HG03159 (cell line): ENCODE results near the gene KRTCAP2.

Source experiments
- ATAC-seq: cut with Tn5 transposase; IDR thresholded peaks from one replicate; pipeline ENCODE4 v1.9.1; 2021; ENCODE audit warnings: mild to moderate bottlenecking, moderate library complexity; ENCODE audit not compliant: unreplicated experiment

Gene KRTCAP2

DNA sequence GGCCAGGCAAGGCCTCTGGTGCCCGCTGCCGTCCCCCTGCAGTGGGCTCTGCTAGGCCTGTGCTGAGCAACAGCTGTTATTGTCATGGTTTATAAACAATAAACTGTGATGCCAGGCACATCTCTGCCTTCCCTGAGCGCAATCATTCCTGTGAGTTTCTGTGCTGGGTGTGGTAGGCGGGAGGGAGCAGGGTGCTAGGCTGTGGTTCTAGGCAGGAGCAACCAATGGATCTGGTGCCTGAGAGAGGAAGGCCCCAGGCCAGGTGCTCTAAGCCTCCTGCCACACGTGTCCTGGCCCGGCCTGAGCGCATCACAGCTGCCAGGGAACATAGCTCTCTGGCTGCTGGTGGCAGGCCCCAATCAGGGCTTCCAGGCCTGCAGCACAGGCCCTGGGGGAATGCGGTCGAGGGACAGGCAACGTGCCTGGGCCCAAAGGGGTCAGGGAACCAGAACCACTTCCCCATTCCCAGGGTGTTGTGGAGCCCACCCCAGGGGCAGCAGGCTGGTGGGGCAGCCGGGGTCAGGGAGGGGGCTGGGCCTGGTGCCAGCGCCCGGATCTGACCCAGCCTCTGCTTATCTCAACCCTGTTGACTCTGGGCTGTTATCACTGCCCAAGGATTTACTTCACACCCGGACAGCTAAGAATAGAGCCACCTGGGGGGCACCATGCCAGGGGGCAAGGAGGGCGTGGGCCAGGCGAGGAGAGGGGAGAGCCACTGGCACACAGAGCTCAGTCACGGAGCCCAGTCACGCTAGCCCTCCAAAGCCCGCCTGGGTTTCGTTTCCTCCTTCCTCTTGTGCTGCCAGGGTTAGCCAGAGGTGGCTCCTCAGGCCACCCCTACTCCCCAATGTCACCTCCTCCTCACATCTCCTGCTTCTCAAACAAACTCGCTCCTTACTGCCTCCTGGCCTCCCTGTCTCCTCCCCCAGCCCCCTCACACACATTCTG, 12.0 kb upstream of the KRTCAP2 start:
- ATAC-seq, result peak; percentile 78

DNA sequence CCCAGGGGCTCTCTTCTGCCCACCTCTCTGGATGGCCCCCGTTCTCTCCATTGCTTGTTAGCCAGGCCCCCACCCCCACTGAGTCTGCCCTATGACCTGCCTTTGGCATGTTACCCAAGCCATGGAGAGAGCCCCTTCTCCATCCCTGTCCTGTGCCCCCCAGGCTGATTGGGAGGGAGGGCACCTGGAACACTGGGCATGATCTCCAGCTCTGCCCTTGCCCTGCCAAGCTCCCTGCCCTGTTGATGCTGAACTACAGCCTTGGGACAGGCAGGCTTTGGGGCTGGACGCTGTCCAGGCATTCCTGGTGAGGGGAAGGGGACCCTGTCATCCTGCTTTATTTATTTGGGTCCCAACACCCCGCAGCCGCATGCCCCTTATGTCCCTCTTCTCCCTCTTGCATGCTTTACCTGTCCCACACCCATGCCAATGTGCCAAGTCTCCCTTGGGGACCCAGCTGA, 11.3 kb upstream of the KRTCAP2 start:
- no peak for ATAC-seq

DNA sequence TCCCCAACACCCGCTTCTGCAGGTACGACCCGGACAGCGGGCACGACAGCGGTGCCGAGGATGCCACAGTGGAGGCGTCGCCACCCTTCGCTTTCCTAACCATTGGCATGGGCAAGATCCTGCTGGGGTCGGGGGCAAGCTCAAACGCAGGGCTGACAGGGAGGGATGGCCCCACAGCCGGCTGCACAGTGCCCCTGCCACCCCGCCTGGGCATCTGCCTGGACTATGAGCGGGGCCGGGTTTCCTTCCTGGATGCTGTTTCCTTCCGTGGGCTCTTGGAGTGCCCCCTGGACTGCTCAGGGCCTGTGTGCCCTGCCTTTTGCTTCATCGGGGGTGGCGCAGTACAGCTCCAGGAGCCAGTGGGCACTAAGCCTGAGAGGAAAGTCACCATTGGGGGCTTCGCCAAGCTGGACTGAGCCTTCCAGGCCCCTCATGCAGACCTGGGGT, 10.7 kb upstream of the KRTCAP2 start:
- no peak for ATAC-seq

DNA sequence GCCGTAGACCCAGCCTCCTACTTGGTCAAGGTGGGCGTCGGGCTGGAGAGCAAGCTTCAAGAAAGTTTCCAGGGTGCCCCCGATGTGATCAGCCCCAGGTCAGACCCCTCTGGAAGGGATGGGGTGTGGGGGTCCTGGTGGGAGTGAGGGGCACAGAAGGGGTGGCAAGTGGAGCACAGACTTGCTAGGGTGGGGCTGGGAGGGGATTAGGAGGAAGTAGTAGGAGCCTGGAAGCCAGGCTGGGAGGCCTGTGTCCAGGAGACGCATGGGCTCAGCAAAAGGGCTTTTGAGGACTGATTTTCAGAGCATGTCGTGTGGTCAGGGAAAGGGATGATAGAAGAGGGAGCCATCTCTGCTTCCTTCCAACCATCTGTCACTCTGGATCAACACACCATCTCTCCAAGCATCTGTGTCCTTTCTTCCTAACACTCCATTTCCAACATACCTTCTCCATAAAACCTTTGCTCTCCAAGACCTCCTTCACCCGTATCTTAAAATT, 9.0 kb upstream of the KRTCAP2 start:
- ATAC-seq, result no peak

DNA sequence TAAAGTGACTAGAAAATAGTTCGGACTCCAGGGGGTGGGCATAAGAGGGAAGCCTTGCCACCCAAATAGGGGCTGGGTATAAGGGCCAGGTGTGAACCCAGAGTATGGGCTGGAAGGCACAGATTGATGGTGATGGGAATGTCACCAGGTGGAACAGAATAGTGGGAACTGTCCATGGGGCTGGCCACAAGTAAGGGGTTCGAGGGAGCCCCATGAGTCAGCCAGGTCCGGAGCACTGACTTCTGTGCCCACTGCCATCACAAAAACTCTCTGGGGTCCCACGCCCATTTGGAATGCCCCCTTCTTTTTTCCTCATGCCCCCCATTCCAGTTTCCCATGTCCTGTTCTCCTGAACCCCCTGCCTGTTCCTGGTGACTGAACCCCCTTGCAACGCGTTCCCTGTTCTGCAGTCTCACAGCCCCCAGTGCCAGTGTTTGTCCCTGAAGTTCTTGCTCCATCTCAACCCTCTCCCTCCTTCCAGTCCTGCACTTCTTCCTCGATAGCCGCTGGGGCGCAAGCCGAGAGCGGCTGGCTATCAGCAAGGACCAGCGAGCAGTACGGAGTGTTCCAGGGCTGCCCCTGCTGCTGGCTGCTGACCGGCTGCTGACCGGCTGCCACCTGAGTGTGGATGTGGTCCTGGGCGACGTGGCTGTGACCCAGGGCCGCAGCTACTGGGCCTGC, 8.4 kb upstream of the KRTCAP2 start:
- ATAC-seq, result no peak

DNA sequence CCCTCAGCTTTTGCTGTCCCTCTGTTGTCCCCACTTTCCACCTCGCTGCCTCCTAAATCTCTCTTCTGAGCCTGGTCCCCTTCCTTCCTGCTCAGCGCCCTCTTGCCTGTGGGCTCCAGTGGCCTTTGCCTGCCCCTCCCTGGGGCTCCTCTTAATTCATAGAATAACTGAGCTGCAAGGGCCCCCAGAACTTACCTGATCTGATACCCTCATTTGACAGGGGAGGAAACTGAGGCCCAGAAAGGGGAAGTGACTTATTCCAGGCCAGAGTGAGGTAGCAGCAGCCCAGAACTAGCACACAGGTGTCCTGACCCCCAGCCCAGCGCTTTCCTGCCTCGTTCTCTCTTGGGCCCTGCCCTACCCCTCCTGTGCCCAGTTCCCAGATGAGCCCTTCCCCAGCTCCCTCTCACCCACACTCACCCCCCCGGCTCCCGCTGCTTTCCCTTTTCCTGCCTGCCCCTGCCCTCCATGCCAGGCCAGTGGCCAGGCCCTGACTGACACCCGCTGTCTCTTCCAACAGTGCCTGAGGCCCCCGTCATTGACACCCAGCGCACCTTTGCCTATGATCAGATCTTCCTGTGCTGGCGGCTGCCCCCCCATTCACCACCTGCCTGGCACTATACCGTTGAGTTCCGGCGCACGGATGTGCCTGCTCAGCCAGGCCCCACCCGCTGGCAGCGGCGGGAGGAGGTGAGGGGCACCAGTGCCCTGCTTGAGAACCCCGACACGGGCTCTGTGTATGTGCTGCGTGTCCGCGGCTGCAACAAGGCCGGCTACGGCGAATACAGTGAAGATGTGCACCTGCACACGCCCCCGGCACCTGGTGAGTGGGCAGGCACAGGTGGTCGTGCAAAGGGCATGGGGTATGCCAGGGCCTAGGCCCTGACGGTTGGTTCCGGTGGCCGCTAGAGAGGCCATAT, 6.3 kb upstream of the KRTCAP2 start:
- no peak for ATAC-seq

DNA sequence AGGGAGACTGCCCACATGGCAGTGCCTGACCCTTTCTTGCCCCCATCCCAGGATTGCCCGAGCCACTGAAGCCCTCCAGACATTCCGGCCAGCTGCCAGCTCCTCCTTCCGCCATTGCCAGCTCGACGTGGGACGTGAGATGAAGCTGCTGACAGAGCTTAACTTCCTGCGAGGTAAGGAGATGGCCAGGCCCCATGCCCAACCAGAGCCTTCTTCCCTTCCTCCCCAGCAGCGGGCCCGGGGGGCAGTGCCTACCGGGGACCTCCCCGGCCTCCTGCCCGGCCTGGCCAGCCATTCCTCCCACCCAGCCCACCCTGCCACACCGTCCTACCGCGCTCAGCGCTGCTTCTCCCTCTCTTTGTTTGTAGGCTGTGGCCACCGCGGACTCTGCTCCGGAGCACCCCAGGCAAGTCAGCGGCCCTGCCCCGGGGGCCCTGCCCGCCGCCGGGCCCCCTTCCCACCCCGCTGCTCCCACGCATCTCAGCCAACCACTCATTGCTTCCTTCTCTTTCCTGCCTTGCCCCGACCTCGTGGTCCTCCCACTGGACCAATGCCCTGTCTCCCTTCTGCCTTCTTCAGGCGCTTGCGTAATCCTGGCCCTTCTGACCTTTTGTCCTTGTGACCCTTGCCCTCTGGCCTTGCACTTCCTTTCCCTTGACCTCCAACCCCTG, 5.5 kb upstream of the KRTCAP2 start:
- no peak for ATAC-seq

DNA sequence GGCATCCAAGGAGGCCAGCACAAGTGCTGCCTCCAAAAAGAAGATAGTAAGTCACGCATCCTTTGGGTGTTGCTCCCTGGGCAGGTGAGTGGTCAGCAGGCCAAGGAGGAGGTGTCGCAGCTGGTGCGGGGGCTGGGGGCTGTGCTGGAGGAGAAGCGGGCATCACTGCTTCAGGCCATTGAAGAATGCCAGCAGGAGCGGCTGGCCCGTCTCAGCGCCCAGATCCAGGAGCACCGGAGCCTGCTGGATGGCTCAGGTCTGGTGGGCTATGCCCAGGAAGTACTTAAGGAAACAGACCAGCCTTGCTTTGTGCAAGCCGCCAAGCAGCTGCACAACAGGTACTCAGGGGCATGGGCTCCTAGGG, 4.8 kb upstream of the KRTCAP2 start:
- ATAC-seq, result no peak

DNA sequence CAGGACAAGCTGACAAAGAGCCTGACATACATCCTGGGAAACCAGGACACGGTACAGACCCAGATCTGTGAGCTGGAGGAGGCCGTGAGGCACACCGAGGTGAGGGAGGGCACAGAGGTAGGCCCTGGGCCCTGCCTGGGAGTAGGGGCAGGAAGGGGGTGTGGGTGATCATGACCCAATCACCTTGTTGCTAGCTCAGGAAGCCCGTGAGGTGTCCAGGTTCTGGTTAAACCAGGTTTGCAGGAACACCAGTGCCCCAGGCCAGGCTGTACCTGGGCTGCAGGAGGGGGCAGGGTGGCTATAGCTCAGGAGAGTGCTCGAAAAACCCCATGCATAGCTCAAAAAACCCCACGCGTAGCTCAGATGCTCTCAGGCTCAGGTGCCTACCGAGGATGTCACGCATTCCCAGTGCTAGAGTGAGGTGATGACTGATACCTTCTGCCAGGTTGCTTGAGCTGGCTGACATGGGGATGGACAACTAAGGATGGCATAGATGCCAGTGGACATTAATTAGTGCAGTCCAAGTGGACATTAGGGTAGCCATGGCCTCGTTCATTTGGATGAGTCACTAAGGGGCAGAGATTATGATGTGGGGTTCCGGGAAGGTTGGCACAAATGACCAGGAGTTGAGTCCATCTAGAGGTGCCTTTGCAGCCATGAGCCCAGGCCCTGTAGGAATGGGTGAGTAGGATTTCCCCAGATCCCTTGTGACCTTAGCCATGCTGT, 4.3 kb upstream of the KRTCAP2 start:
- ATAC-seq, result no peak

DNA sequence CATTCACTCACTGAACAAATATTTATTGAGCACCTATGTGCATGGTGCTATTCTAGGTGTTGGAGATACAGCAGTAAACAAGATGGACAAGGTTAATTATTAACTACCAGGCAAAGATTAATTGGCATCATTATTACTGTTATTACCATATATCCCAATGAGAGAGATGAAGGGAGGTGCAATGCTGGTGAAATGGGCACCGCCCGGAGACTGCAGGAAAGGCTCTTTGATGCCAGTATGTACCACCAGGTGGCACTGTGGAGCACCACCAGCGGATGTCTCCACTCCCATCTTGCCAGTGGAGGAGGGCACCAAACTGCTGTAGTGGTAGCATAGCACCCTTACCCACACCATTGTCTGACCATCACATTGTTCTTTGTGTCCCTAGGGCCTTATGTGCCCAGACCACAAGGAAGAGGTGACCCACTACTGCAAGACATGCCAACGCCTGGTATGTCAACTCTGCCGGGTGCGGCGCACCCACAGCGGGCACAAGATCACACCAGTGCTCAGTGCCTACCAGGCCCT, 3.5 kb upstream of the KRTCAP2 start:
- ATAC-seq, result no peak

DNA sequence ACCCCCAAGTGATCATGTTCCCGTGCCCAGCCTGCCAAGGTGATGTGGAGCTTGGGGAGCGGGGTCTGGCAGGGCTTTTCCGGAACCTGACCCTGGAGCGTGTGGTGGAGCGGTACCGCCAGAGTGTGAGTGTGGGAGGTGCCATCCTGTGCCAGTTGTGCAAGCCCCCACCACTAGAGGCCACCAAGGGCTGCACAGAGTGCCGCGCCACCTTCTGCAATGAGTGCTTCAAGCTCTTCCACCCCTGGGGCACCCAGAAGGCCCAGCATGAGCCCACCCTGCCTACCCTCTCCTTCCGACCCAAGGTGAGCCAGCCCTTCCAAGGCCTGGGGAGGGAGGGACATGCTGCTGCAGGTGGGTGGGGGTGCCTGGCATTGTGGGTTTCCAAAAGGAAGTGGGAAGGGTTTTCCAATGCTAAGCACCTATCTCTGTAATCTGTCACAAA, 2.8 kb upstream of the KRTCAP2 start:
- no peak for ATAC-seq

DNA sequence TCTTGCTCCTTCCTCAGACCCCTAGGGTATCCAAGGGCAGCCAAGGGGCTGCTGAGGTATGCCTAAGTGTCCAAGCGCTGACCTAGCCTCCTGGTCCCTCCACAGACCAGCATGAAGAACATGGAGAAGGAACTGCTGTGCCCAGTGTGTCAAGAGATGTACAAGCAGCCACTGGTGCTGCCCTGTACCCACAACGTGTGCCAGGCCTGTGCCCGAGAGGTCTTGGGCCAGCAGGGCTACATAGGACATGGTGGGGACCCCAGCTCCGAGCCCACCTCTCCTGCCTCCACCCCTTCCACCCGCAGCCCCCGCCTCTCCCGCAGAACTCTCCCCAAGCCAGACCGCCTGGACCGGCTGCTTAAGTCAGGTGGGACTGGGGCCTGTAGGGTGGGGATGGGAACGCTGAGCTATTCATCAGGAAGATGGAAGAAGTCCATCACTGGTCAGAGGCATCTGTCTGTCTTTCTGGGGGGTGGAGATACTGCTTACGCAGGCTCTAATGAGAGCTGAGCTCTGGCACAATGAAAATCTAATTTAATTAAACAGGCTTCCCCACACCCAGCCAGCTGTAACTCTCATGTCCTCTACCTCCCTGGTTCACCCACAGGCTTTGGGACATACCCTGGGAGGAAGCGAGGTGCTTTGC, 2.3 kb upstream of the KRTCAP2 start:
- ATAC-seq, result no peak

DNA sequence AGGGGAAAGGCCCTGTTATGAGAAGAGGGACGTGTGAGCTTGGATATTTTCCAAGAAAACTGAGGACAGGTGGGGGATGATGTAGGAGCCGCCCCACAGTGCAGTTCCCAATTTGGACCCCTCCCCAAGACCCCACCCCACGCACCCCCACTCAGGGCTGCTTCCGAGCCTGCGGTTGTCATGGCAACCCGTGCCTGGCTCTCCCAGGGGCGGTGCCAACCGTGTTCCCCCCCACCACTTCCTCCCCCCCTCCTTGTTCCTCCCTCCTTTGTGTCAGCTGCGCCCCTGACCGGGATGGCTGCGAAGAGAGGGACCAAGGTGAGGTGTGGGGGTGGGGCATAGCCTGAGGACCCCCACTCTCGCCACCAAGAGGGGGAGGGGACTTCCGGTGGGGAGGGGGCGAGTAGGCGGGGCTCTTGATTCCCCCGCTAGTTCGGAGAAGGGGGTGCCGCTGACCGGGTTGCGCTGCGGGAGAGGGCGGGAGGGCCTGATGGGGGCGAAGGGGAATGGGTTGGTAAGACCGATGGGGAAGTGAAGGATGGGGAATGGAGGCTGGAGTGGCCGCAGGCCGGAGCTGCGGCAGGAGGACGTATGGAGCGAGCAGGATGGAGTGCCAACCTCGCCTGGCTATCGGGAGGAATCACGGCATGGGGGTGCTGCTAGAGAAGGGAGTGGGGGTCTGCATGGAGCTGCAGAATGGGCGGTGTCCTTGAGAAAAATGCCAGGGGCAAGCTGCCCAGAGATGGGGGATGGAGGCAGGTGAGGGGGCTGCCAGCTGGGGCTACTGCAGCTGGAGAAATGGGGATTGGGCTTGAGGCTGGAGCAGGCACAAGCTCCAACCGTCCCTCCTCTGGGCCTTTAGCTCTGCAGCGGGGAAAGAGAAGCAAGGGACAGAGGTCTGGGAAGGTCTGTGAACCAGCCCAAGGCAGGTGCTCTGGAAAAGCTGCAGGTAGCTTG, 1.5 kb upstream of the KRTCAP2 start:
- ATAC-seq, result no peak

DNA sequence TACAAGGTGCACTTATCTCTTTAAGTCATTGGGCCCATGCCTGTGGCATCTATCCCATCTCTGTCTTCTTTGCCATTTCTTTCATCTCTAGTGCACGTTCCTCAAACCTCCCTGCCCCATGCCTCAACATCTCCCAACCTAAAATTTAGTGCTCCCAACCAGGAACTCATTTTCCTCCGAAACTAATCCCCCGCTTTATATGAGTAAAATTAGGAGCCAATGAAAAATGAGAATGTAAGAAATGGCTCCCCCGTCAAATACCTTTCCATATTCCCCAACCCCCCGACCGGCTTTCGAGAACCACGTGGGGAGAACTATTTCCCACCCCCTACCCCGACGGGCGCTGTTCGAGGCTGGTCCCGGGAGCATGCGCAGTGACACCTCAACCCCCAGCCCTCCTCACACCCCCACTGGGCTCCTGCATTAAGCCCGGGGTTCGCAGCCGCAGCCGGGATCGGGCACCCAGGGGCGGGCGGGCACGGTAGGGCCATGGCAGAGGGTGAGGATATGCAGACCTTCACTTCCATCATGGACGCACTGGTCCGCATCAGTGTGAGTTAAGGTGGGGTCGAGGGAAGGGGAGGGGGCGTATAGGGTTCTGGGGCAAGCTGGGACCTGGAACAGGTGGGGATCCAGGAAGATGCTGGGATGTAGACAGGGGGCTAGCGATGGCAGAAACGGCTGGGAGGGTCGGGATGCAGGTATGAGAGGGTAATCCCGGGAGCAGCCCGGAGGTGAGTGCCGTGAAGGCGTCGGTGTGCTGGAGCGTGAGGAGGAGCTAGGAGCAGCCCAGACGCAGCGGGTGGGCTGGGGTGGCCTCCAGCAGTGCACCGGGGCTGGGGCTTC, 597 bp upstream of the KRTCAP2 start, which contains the start of gene TRIM46:
TSS of gene TRIM46 (plus strand) at position 372 of the 846 bp plus-strand sequence. CDS start at position 490, 118 bp downstream.
- ATAC-seq, result no peak

DNA sequence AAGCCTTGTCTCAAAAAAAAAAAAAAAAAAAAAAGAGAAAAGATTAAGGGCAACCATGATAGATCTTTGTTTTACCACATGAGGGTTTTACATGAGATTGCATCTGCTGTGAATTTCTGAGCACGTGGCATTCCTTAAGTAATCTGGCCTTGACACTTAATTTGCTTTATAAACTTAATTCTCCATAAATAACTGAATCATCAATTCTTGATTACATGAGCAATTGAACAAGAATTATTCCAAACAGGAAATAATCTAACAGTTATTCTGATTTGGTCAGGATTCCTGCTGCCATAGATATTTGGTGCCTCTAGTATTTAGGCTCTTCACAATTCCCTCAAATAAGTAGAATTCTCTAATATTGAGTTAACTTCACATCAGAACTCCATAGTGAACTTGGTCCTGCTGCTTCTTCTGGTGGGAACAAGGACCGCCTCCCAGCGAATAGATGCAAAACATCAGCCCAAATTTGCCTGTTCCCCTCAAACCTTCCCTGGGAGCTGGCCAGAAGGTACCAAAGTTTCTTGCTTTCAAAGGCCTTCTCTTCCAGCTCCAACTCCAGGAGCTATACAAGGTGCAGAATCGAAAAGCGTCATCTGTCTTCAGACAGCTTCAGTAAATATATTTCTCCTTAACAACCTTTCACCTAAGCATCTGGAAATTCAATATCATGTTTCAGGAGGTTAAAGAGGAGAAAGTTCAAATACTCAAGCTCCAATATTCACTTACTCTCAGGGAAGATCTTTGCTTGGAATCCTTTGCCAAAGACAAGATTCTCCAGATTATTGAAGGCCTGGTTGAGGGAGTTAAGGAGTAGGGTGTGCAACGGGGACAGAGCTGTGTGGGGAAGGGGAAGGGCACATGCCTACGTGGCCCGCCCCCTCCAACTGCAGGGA, 1.0 kb downstream of the KRTCAP2 start:
- ATAC-seq, result peak; percentile 20

DNA sequence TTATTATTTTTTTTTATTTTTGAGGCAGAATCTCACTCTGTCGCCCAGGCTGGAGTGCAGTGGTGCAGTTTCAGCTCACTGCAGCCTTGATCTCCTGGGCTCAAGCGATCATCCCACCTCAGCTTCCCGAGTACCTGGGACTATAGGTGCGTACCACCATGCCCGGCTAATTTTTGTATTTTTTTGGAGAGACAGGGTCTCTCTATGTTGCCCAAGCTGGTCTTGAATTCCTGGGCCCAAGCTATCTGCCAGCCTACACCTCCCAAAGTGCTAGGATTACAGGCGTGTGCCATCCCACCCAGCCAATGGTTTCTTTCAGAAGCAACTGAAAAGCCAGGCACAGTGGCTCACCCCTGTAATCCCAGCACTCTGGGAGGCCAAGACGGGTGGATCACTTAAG, 2.3 kb downstream of the KRTCAP2 start:
- ATAC-seq, result no peak
